Right lobe of liver (tissue), 4 donors: Measurements from ENCODE around the gene FANCC.

ENCODE experiments used
- POLR2A ChIP-seq: fragments of 450-650 bp; IDR thresholded peaks from one replicate; pipeline ENCODE4 v1.6.1; 2017; ENCODE audit warnings: antibody characterized with exemption, mild to moderate bottlenecking
- TF ChIP-seq, protein P1 (sequence below), 4 donors: fragments of 200-600 bp in 3 of 4; fragments of 450-650 bp in 1 of 4; IDR thresholded peaks; one replicate each; pipeline versions ENCODE4 v1.5.1 to v1.8.0; 2016 to 2022; ENCODE audit warnings: antibody characterized with exemption in 4 of 4, mild to moderate bottlenecking in 2 of 4
- donor health status: DM: no; HTN: no; CAD: no.
- donor health status: DM: no; HTN: no; CAD: no.
- donor health status: DM: no; HTN: yes; CAD: no.

DNA sequence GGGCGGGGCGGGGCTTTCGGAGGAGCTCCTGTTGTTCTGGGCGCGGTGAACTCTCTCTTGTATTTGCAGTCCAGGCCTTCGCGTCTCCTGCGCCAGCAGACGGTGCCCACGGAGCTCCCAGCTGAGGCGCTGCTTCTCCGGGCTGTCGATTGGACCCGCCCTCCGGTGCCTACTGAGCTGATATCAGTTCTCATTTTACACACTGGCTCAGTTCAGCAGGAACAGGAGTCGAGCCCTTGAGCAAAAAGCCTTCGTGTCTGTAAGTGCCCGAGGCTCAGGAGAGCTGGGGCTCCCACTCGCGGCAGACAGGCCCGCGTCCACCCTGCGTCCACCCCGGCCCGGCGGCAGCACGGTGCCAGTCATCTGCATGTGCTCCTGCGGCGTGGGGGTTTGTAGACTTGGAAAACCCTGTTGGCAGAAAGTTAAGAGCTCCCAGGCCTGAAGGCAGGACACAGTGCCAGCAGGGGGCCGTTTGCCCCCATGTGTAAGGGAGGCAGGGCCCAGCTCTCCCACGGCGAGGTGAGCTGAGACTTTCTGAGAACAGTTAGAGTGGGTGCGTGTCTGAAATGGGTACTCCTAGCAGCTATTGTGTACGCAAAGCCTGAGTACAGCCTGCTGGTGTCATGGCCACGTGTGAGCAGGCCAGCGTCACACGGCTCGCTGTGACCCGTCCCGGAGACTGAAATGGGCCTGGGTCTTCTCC is 231.5 kb downstream of the FANCC start:
- TF ChIP-seq, protein P1, sequence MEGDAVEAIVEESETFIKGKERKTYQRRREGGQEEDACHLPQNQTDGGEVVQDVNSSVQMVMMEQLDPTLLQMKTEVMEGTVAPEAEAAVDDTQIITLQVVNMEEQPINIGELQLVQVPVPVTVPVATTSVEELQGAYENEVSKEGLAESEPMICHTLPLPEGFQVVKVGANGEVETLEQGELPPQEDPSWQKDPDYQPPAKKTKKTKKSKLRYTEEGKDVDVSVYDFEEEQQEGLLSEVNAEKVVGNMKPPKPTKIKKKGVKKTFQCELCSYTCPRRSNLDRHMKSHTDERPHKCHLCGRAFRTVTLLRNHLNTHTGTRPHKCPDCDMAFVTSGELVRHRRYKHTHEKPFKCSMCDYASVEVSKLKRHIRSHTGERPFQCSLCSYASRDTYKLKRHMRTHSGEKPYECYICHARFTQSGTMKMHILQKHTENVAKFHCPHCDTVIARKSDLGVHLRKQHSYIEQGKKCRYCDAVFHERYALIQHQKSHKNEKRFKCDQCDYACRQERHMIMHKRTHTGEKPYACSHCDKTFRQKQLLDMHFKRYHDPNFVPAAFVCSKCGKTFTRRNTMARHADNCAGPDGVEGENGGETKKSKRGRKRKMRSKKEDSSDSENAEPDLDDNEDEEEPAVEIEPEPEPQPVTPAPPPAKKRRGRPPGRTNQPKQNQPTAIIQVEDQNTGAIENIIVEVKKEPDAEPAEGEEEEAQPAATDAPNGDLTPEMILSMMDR (IDR thresholded peaks at IDR 0.05), result no peak
- no peak for TF ChIP-seq POLR2A
